ENCODE results near the gene PGM1. TPM values are rescaled to one million over a fixed set of nuclear protein-coding genes. Genes with fewer than 3 reads are reported as not detected.

The PGM1 gene
- total and polyA plus RNA-seq, 9 of the 15 experiments (the other 6 are each of a cell fraction or from before 2014, with no cell fraction given), result 0.03 to 0.31 (median 0.09) TPM; not detected in 5

GRCh38 chr1:63559357-63559756 is 33.9 kb upstream of the PGM1 start:
- intact Hi-C loops (cut with micrococcal nuclease), result no loop called here
- Histone ChIP-seq H3K36me3 (ENCODE audit: control insufficient read depth, insufficient read depth, low read length) (no peaks in the 10 kb centered on the region), H3K4me1 (replicated peaks in 1 of 2; ENCODE audit: control insufficient read depth in 2 of 2, insufficient read depth in 2 of 2, low read length in 2 of 2) (no peaks in the 10 kb centered on the region), H3K4me3 (no peak overlapping the region), H3K27ac (ENCODE audit: extremely low read depth, low read depth, low read length) (no peak overlapping the region), H3K27me3 (ENCODE audit: control insufficient read depth in 2 of 2, insufficient read depth in 2 of 2, low read length in 2 of 2) (no peaks in the 10 kb centered on the region), H3K9ac (ENCODE audit: insufficient read depth in 1 of 2, low read depth in 2 of 2, low read length in 2 of 2) (no peak overlapping the region), H3K79me2 (ENCODE audit: control insufficient read depth, insufficient read depth, low read length) (no peaks in the 10 kb centered on the region), H3K9me1 (ENCODE audit: control insufficient read depth, insufficient read depth, low read length) (no peaks in the 10 kb centered on the region), H4K20me1 (replicated peaks; ENCODE audit: control insufficient read depth, insufficient read depth, low read length) (no peaks in the 10 kb centered on the region), H3K9me3 (replicated peaks; ENCODE audit: control insufficient read depth, insufficient read depth, low read depth, low read length) (no peaks in the 10 kb centered on the region), H2AFZ (ENCODE audit: low read depth, low read length) (no peak overlapping the region), H3K4me2 (ENCODE audit: insufficient read depth, low read length) (no peak overlapping the region)
- WGBS (ENCODE audit: insufficient coverage, low coverage, missing lambda C conversion rate), result 12% methylated on average over 2 of the region's 2 CpGs
- FAIRE-seq (no peak), DNase-seq (ENCODE audit: extremely low read depth in 1 of 4, low spot score in 3 of 4) (no peak), ATAC-seq (no peak)
- no peak for TF ChIP-seq FOXM1 (IDR thresholded peaks at IDR 0.05; ENCODE audit: low read depth)
- no peak for TF ChIP-seq FOXM1 (CRISPR knock-in tag; IDR thresholded peaks at IDR 0.05; ENCODE audit: low read depth)
- TF ChIP-seq ZNF655 (CRISPR knock-in tag; IDR thresholded peaks at IDR 0.05), result no peak
- TF ChIP-seq TAF7 (tag; IDR thresholded peaks at IDR 0.05), result no peak
- TF ChIP-seq DIDO1 (tag; IDR thresholded peaks at IDR 0.05; ENCODE audit: low read depth), result no peak
- no peak for TF ChIP-seq ZBTB9 (CRISPR knock-in tag; IDR thresholded peaks at IDR 0.05)
- no peak for TF ChIP-seq PHB (CRISPR knock-in tag; IDR thresholded peaks at IDR 0.05)
- TF ChIP-seq MCM3 (IDR thresholded peaks at IDR 0.05), result no peak
- TF ChIP-seq IRF9 (tag; IDR thresholded peaks at IDR 0.05), result no peak
- TF ChIP-seq ZNF398 (CRISPR knock-in tag; IDR thresholded peaks at IDR 0.05), result no peak
- no peak for TF ChIP-seq ZNF239 (CRISPR knock-in tag; IDR thresholded peaks at IDR 0.05)
- TF ChIP-seq SRSF3 (IDR thresholded peaks at IDR 0.05; ENCODE audit: insufficient read depth, low read length), result no peak
- no peak for TF ChIP-seq POLR2B (IDR thresholded peaks at IDR 0.05; ENCODE audit: low read depth, partially characterized antibody)
- no peak for TF ChIP-seq EHMT2 (IDR thresholded peaks at IDR 0.05)
- POLR2A ChIA-PET, result no interaction called here
- BruUV-seq (replicated peaks), result no TSS peak
- in situ Hi-C loops (cut with MboI), result no loop called here
- CTCF ChIA-PET (ENCODE audit: low intra/inter-chr PET ratio), result interaction anchor here (0.6 kb wide), 1 partner anchor 192 kb away, joined by 3 read pairs; no protein-coding TSS in a partner anchor

All from K562 (cell line).